NCI-H1105 (cell line): Measurements from ENCODE around the gene FBXL5.
"Not testable (repeated sequence)": the region's sequence is repeated elsewhere in the genome, so short reads cannot be mapped to it uniquely, and the experiment has no call there.

ENCODE experiments used
- DNase-seq: peaks from one replicate; lab custom pipeline; 2025; lab: John Stamatoyannopoulos, UW

The FBXL5 gene

GRCh38 chr4:15649914-15650545 is 5.1 kb downstream of the FBXL5 start:
- DNase-seq, result peak; percentile 31

GRCh38 chr4:15648600-15648999 is 6.6 kb downstream of the FBXL5 start:
- DNase-seq, result no peak

GRCh38 chr4:15638418-15638817 is 16.7 kb downstream of the FBXL5 start:
- DNase-seq, result no peak

GRCh38 chr4:15636818-15637217 is 18.3 kb downstream of the FBXL5 start:
- no peak for DNase-seq

GRCh38 chr4:15617407-15617806 is 37.8 kb downstream of the FBXL5 start:
- not testable (repeated sequence) for DNase-seq

- not testable (repeated sequence) for DNase-seq
These were observed 40.3 kb downstream of the FBXL5 start for GRCh38 chr4:15614891-15615290.

GRCh38 chr4:15612136-15612535 is 43.0 kb downstream of the FBXL5 start:
- no peak for DNase-seq

GRCh38 chr4:15610855-15611254 is 44.3 kb downstream of the FBXL5 start:
- no peak for DNase-seq

- no peak for DNase-seq
These were observed 49.6 kb downstream of the FBXL5 start for GRCh38 chr4:15605537-15605936.

GRCh38 chr4:15601862-15602261 is 53.3 kb downstream of the FBXL5 start:
- no peak for DNase-seq

- no peak for DNase-seq
These were observed 55.0 kb downstream of the FBXL5 start for GRCh38 chr4:15600176-15600575.

GRCh38 chr4:15598644-15599043 is 56.5 kb downstream of the FBXL5 start:
- no peak for DNase-seq

- DNase-seq, result no peak
These were observed 62.4 kb downstream of the FBXL5 start for GRCh38 chr4:15592799-15593198.

- DNase-seq, result no peak
These were observed 67.5 kb downstream of the FBXL5 start for GRCh38 chr4:15587649-15588048.

GRCh38 chr4:15586066-15586465 is 69.1 kb downstream of the FBXL5 start:
- DNase-seq, result no peak

- no peak for DNase-seq
These were observed 69.8 kb downstream of the FBXL5 start for GRCh38 chr4:15585331-15585730.

- DNase-seq, result no peak
These were observed 70.4 kb downstream of the FBXL5 start for GRCh38 chr4:15584785-15585184.

GRCh38 chr4:15577508-15577907 is 77.6 kb downstream of the FBXL5 start:
- DNase-seq, result no peak

GRCh38 chr4:15575966-15576365 is 79.2 kb downstream of the FBXL5 start:
- DNase-seq, result no peak

- no peak for DNase-seq
These were observed 85.4 kb downstream of the FBXL5 start for GRCh38 chr4:15569746-15570145.

GRCh38 chr4:15568821-15569220 is 86.3 kb downstream of the FBXL5 start:
- DNase-seq, result no peak

- DNase-seq, result no peak
These were observed 91.3 kb downstream of the FBXL5 start for GRCh38 chr4:15563871-15564270.

- no peak for DNase-seq
These were observed 92.5 kb downstream of the FBXL5 start for GRCh38 chr4:15562623-15563022.

GRCh38 chr4:15562114-15562513 is 93.0 kb downstream of the FBXL5 start:
- no peak for DNase-seq

GRCh38 chr4:15558561-15558960 is 96.6 kb downstream of the FBXL5 start:
- DNase-seq, result no peak
